K562 (cell line): ENCODE data around the gene LSS. TPM values are rescaled to one million over a fixed set of nuclear protein-coding genes. Genes with fewer than 3 reads are reported as not detected.

Experiments used
- BCOR ChIP-seq: fragments of 450-650 bp; IDR thresholded peaks from 2 replicates; pipeline ENCODE4 v1.6.1; 2016
- CBFA2T2 ChIP-seq: fragments of 450-650 bp; conservative IDR thresholded peaks from 2 replicates; pipeline ENCODE4 v1.6.1; 2017; ENCODE audit warnings: mild to moderate bottlenecking
- DPF2 ChIP-seq: fragments of 450-650 bp; IDR thresholded peaks from 2 replicates; pipeline ENCODE4 v1.6.1; 2016
- EZH2 ChIP-seq: IDR thresholded peaks from 2 replicates; pipeline ENCODE4 v1.6.1; 2012; ENCODE audit warnings: low read depth, mild to moderate bottlenecking, inconsistent platforms, low read length, borderline replicate concordance
- FOSL1 ChIP-seq: fragments of 200-800 bp; sonication (Bioruptor generic); conservative IDR thresholded peaks from 2 replicates; pipeline ENCODE4 v1.6.1; 2016; ENCODE audit warnings: missing genetic modification characterization, missing compliant biosample characterization
- JUND ChIP-seq, 2 experiments: IDR thresholded peaks; 2 replicates in 1 of 2; 3 replicates in 1 of 2; pipeline ENCODE4 v1.6.1; 2011; ENCODE audit warnings: borderline replicate concordance in 2 of 2, low read depth in 2 of 2, low read length in 2 of 2, improper control_type of control experiment in 1 of 2, missing biosample characterization in 1 of 2, missing genetic modification characterization in 1 of 2, missing genetic modification reagents in 1 of 2
- KDM1A ChIP-seq, 2 experiments: fragments of 450-650 bp; IDR thresholded peaks; 2 replicates each; pipeline ENCODE4 v1.6.1; 2016; ENCODE audit warnings: mild to moderate bottlenecking in 2 of 2
- NR2C1 ChIP-seq, 2 experiments: fragments of 450-650 bp; IDR thresholded peaks; 2 replicates each; pipeline ENCODE4 v1.6.1; 2017; ENCODE audit warnings: mild to moderate bottlenecking in 2 of 2, antibody characterized with exemption in 1 of 2, inconsistent platforms in 1 of 2, missing compliant biosample characterization in 1 of 2, missing genetic modification characterization in 1 of 2
- NR2F6 ChIP-seq: fragments of 450-650 bp; formaldehyde crosslinking; IDR thresholded peaks from 2 replicates; pipeline ENCODE4 v1.4.0; 2020; ENCODE audit warnings: mild to moderate bottlenecking
- OTX1 ChIP-seq: fragments of 450-650 bp; formaldehyde crosslinking; IDR thresholded peaks from 2 replicates; pipeline ENCODE4 v1.4.0; 2022; ENCODE audit warnings: mild to moderate bottlenecking
- SPI1 ChIP-seq: IDR thresholded peaks from 2 replicates; pipeline ENCODE4 v1.6.1; 2011; ENCODE audit warnings: low read depth, low read length, control low read depth, borderline replicate concordance
- SRF ChIP-seq, 2 experiments: fragments of 250-450, 450-650 bp in 1 of 2; sonication (Bioruptor Pico) in 1 of 2; sonication (generic) in 1 of 2; formaldehyde crosslinking; IDR thresholded peaks; 2 replicates each; pipeline versions ENCODE4 v1.5.0 to v1.5.1; 2020 to 2022; ENCODE audit warnings: mild to moderate bottlenecking in 1 of 2, missing genetic modification reagents in 1 of 2
- ZKSCAN8 ChIP-seq: fragments of 200-800 bp; sonication (Bioruptor generic); IDR thresholded peaks from 2 replicates; pipeline ENCODE4 v1.6.1; 2016; ENCODE audit warnings: missing genetic modification characterization, missing compliant biosample characterization
- ZNF668 ChIP-seq: fragments of 250-450 bp; sonication (Bioruptor Pico); IDR thresholded peaks from 2 replicates; pipeline ENCODE4 v1.8.0; 2022; ENCODE audit warnings: mild to moderate bottlenecking, inconsistent platforms
- polyA plus RNA-seq, 8 experiments: library from polyadenylated mRNA; depleted of rRNA in 4 of 8; stranded (reverse) in 5 of 8; unstranded in 3 of 8; fragments of >200 nt; fragmentation: Nextera tagmentation in 2 of 8; fragmentation: Illumina TruSeq in 1 of 8; extraction: Ambion mirVana in 2 of 8; extraction: Trizol in 1 of 8; gene quantifications; 2 replicates each; pipeline versions ENCODE4 v1.2.1 to v1.2.3, GENCODE V29; 2011 to 2014; ENCODE audit warnings: inconsistent platforms in 1 of 8, missing spikeins in 1 of 8
- total RNA-seq, 7 experiments: library from RNA; depleted of rRNA in 6 of 7; stranded (reverse); fragments of >200 nt in 6 of 7; fragmentation: Illumina TruSeq in 2 of 7; extraction: Trizol in 2 of 7; gene quantifications; 2 replicates each; pipeline versions ENCODE4 v1.2.1 to v1.2.3, GENCODE V29; 2011 to 2021; ENCODE audit warnings: low replicate concordance in 1 of 7
- TF ChIP-seq, protein P1 (sequence below): fragments of 250-450 bp; sonication (Bioruptor Pico); IDR thresholded peaks from 2 replicates; pipeline ENCODE4 v1.4.0; 2020
- TF ChIP-seq, protein P2 (sequence below): fragments of 250-450 bp; sonication (Bioruptor Pico); IDR thresholded peaks from 2 replicates; pipeline ENCODE4 v1.4.0; 2020; ENCODE audit warnings: borderline replicate concordance
- TF ChIP-seq, protein P3 (sequence below): fragments of 450-650 bp; IDR thresholded peaks from 2 replicates; pipeline ENCODE4 v1.6.1; 2018; ENCODE audit not compliant: partially characterized antibody
- TF ChIP-seq, protein P4 (sequence below), 2 experiments: fragments of 450-650 bp in 1 of 2; sonication (generic) in 1 of 2; formaldehyde crosslinking in 1 of 2; IDR thresholded peaks in 1 of 2; conservative IDR thresholded peaks in 1 of 2; 2 replicates each; pipeline versions ENCODE4 v1.6.1 to v1.8.1; 2016 to 2023; ENCODE audit warnings: mild to moderate bottlenecking in 2 of 2, moderate library complexity in 2 of 2, inconsistent platforms in 1 of 2, missing genetic modification reagents in 1 of 2

Gene LSS
- total and polyA plus RNA-seq, 9 of the 15 experiments (the other 6 are each of a cell fraction or from before 2014, with no cell fraction given), result 2.2 to 89.5 (median 37.4) TPM

DNA sequence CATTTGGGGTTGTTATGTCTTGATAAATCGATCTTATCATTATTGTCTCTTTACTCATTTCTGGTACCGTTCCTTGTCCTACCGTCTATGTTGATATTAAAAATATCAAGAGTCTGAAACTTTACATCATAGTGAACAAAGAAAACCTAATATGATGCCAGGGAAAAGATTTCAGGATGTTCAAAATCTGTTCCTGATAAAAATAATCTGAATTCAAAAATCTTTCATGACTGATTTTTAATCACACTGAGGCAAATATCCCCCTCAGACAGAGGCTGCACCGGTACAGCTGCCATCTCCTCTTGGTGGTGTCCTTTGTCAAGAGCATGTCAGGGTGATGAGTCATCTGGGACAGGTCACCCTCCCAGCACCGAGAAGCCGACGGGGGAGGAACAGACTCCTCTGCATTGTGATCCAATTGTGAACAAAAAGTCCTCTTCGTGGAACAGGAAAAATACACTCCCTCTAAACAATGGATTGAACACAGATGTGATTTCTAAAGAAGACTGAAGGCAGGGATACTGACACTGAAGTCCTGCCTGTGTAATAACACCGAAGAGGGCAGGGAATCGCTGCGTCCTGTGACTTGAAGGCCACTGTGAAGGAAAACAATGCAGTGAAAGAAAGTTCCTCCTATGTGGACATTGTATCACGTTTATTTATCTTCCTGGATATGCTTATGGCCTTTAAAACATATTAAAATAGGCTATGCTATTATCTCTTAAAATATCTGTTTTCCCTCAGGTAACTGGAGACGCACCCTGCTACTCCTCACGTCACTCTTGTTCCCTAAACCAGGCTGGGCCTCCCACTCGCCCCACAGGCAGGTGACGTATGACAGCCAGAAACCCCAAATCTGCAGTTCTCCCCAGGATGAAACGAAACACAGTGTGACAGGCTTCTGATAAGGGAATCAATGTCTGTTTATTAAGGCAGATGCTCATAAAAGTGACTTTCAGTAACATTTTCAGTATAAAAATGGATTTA, 40.1 kb downstream of the LSS start (continued):
- TF ChIP-seq NR2C1 (IDR thresholded peaks at IDR 0.05) (peak; percentile 16; the same call in 1 of the 2 replicates), NR2C1 (tag; IDR thresholded peaks at IDR 0.05) (peak; percentile 45; the same call in 1 of the 2 replicates), SPI1 (peak; percentile 47; the same call in 1 of the 2 replicates), NR2F6 (CRISPR knock-in tag) (no peak), ZKSCAN8 (CRISPR knock-in tag) (no peak), JUND (IDR thresholded peaks at IDR 0.05; ENCODE audit: borderline replicate concordance, low read depth, low read length) (peak; percentile 100), JUND (tag; IDR thresholded peaks at IDR 0.05; ENCODE audit: borderline replicate concordance, low read depth, low read length) (peak; percentile 100), DPF2 (peak; percentile 93), FOSL1 (tag) (peak; percentile 99), EZH2 (no peak), OTX1 (CRISPR knock-in tag) (no peak), ZNF668 (no peak), CBFA2T2 (peak; percentile 28), BCOR (0 out of 2 replicates have a peak, but pooled peaks have one; percentile 27), SRF (CRISPR knock-in tag; IDR thresholded peaks at IDR 0.05) (no peak), KDM1A (IDR thresholded peaks at IDR 0.05) (peak; percentile 45 to 65; a peak in 2 of 4 replicates)
- TF ChIP-seq, protein P1, sequence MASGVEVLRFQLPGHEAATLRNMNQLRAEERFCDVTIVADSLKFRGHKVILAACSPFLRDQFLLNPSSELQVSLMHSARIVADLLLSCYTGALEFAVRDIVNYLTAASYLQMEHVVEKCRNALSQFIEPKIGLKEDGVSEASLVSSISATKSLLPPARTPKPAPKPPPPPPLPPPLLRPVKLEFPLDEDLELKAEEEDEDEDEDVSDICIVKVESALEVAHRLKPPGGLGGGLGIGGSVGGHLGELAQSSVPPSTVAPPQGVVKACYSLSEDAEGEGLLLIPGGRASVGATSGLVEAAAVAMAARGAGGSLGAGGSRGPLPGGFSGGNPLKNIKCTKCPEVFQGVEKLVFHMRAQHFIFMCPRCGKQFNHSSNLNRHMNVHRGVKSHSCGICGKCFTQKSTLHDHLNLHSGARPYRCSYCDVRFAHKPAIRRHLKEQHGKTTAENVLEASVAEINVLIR (CRISPR knock-in tag), result no peak
- TF ChIP-seq, protein P2, sequence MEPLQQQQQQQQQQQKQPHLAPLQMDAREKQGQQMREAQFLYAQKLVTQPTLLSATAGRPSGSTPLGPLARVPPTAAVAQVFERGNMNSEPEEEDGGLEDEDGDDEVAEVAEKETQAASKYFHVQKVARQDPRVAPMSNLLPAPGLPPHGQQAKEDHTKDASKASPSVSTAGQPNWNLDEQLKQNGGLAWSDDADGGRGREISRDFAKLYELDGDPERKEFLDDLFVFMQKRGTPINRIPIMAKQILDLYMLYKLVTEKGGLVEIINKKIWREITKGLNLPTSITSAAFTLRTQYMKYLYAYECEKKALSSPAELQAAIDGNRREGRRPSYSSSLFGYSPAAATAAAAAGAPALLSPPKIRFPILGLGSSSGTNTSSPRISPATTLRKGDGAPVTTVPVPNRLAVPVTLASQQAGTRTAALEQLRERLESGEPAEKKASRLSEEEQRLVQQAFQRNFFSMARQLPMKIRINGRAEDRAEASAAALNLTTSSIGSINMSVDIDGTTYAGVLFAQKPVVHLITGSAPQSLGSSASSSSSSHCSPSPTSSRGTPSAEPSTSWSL (CRISPR knock-in tag), result no peak
- TF ChIP-seq, protein P3, sequence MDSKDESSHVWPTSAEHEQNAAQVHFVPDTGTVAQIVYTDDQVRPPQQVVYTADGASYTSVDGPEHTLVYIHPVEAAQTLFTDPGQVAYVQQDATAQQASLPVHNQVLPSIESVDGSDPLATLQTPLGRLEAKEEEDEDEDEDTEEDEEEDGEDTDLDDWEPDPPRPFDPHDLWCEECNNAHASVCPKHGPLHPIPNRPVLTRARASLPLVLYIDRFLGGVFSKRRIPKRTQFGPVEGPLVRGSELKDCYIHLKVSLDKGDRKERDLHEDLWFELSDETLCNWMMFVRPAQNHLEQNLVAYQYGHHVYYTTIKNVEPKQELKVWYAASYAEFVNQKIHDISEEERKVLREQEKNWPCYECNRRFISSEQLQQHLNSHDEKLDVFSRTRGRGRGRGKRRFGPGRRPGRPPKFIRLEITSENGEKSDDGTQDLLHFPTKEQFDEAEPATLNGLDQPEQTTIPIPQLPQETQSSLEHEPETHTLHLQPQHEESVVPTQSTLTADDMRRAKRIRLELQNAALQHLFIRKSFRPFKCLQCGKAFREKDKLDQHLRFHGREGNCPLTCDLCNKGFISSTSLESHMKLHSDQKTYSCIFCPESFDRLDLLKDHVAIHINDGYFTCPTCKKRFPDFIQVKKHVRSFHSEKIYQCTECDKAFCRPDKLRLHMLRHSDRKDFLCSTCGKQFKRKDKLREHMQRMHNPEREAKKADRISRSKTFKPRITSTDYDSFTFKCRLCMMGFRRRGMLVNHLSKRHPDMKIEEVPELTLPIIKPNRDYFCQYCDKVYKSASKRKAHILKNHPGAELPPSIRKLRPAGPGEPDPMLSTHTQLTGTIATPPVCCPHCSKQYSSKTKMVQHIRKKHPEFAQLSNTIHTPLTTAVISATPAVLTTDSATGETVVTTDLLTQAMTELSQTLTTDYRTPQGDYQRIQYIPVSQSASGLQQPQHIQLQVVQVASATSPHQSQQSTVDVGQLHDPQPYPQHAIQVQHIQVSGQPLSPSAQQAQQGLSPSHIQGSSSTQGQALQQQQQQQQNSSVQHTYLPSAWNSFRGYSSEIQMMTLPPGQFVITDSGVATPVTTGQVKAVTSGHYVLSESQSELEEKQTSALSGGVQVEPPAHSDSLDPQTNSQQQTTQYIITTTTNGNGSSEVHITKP, result peak; percentile 84
- TF ChIP-seq, protein P4, sequence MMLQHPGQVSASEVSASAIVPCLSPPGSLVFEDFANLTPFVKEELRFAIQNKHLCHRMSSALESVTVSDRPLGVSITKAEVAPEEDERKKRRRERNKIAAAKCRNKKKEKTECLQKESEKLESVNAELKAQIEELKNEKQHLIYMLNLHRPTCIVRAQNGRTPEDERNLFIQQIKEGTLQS (IDR thresholded peaks at IDR 0.05), result peak; percentile 99
- TF ChIP-seq, protein P4 (CRISPR knock-in tag; conservative IDR thresholded peaks at IDR 0.05), result peak; percentile 95
